GM18499 (cell line): ENCODE data around the gene ACTR5.

ENCODE experiments used
- ATAC-seq: cut with Tn5 transposase; IDR thresholded peaks from one replicate; pipeline ENCODE4 v1.9.1; 2021; ENCODE audit warnings: moderate number of reproducible peaks; ENCODE audit not compliant: insufficient read depth, unreplicated experiment

Gene ACTR5

GRCh38 chr20:38748097-38748860 lies at the start of gene ACTR5:
ACTR5 (plus strand) TSS chr20:38748460; CDS start chr20:38748479, 19 bp downstream.
- ATAC-seq, result no peak

DNA sequence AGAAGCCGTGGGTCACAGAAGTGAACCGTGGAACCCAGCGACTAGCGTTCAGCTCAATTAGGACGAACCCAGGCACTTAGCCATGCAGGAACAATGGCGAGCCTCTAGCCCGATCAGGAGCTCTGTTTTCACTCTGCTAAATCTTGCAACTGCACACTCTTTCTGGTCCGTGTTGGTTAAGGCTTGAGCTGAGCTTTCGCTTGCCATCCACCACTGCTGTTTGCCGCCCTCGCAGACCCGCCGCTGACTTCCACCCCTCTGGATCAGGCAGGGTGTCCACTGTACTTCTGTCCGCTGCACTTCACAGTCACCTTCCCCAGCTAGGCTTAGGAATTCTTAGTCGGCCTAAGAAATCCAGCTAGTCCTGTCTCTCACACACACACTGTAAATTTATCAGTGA lies 49.7 kb upstream of the ACTR5 start:
- ATAC-seq, result no peak

DNA sequence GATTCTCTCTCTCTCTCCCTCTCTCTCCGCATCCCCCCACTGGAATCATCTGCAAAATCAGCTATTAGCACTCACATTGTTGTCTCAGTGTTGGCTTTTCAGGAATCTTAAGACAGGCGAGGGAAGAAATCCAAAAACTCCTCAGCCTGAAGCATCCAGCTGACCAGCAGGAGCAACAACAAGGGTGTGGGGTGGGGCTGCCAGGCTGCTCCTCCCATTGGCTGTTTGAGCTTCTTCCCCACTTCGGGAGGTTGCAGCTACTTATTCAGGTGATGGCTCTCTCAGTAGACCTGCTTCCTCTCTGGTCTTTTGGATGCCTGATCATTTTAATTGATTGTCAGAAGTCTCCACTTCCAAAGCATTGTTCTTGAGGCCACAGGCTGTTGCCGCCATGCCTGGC lies 48.1 kb upstream of the ACTR5 start:
- ATAC-seq, result no peak

- no peak for ATAC-seq
These were observed 47.3 kb upstream of the ACTR5 start for GRCh38 chr20:38700926-38701325.

- no peak for ATAC-seq
These were observed 44.7 kb upstream of the ACTR5 start for GRCh38 chr20:38703526-38703925.

DNA sequence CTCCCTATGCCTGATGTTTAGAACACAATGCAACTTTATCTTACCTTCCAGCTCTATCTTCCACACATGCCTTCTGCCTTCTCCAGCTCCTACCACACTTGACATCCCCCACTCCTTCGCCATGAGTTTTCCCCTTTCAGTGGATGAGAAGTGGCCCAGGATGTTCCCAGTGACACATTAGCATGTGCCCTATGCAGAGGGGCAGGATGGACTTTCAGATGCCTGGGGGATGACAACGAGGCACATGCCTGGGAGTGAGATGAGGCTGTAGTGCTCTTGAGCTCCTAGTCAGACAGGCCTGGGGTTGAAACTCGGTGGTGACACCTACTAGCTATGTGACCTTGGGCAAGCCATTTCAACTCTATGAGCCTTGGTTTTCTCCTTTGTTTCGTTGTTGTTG lies 44.1 kb upstream of the ACTR5 start:
- no peak for ATAC-seq

DNA sequence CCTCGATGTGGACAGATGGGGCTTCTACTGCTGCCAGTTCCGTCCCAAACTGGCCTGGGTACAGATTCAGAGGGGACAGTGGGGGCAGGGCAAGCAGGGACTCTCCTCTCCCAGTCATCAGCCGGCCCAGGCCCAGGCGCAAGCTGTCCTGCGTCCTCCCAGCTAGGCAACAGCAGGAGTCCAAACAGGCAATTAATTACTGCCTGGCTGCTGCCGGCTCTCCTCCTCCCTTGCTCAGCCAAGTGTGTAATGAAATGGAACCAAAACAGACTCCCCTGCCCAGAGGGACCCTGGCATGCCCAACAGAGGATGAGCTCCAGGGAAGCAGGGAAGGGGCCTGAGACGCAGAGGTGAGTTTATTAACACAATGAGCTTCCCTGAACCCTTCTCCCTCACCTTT lies 41.8 kb upstream of the ACTR5 start:
- ATAC-seq, result no peak

DNA sequence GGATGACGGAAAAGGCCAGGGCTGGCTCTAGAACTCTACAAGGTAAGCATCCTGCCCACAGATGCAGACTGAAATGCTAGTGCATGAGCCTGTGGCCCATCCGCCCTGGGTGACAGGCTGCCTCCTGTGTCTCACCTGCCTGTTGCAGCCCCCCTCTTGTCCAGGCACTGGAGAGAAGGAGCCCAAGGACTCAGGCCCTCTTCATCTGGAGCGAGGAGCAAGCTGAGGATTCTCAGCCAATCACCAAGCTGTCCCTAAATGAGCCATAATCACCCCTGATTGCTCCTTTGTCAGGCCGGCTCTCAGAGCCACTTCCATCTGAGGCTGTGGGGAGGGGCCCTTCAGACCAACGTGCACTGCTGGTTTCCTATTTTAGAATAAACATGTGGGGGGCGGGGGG lies 34.0 kb upstream of the ACTR5 start:
- ATAC-seq, result no peak

- ATAC-seq, result no peak
These were observed 32.6 kb upstream of the ACTR5 start for GRCh38 chr20:38715646-38716045.

DNA sequence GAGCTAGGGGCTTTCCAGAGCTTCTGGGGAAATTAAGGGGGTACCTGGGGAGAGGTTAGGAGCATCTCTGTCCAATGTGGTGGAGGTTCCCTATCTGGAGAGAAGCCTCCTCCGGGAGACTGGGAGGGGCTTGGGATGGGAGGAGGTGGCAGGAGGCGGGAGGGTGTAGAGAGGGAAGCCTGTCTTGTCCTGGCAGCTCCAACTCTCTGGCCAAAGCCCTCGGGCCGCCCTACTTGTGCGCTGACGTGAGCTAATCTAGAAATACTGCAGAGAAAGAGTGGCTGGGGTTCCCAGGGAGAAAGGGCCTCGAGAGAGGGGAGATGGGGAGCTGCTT lies 25.6 kb upstream of the ACTR5 start:
- no peak for ATAC-seq

DNA sequence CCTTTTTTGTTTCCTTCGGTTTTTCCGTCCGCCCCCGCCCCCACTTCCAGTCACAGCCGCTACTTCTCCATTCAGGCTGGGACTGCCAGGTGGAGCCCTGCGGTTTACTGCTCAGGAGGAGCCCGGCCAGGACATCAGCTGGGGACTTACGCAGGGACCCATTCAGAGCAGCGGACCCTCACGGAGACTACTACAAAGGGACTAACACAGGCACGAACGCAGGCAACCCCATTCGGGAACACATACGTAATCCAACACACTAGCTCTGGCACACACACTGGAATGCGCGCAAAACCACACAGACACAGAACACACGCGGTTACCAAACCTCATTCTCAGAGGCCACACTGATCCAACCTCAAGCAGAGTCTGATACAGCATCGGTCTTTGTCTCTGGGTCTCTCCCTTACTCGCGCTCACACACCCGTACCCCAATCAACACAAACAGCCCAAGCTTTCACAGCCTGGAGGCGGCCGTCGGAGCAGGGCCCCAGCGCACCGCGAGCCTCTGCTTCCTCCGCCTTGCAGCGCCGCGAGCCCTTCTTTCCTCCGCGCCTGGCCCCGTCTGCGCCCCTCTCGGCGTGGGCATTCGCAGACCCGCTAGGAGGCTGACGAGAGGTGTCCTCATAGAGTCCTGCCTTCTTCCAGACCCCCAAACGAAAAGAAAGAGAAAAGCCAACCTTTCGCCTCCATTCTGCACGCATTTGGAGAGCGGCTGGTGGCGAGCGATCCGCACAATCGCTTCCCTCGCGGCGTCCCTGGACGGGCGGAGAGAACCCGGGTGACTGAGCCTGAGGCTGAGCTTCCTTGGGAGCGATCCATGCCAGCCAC lies 25.0 kb upstream of the ACTR5 start:
- ATAC-seq, result no peak

- no peak for ATAC-seq
These were observed 24.2 kb upstream of the ACTR5 start, which contains the start of gene SLC32A1 for GRCh38 chr20:38723848-38724625. SLC32A1 (plus strand) TSS chr20:38724486; CDS start chr20:38724725, 239 bp downstream.

DNA sequence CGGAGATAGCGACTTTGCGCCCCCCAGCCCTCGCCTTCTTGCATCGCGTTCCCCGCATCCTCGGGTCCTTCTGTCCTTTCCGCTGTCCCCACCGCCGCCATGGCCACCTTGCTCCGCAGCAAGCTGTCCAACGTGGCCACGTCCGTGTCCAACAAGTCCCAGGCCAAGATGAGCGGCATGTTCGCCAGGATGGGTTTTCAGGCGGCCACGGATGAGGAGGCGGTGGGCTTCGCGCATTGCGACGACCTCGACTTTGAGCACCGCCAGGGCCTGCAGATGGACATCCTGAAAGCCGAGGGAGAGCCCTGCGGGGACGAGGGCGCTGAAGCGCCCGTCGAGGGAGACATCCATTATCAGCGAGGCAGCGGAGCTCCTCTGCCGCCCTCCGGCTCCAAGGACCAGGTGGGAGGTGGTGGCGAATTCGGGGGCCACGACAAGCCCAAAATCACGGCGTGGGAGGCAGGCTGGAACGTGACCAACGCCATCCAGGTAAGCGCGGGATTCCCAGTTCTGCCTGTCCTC lies 23.6 kb upstream of the ACTR5 start:
- ATAC-seq, result no peak

- ATAC-seq, result no peak
These were observed 22.9 kb upstream of the ACTR5 start for GRCh38 chr20:38725148-38725901.

- no peak for ATAC-seq
These were observed 22.1 kb upstream of the ACTR5 start for GRCh38 chr20:38725931-38726803.

DNA sequence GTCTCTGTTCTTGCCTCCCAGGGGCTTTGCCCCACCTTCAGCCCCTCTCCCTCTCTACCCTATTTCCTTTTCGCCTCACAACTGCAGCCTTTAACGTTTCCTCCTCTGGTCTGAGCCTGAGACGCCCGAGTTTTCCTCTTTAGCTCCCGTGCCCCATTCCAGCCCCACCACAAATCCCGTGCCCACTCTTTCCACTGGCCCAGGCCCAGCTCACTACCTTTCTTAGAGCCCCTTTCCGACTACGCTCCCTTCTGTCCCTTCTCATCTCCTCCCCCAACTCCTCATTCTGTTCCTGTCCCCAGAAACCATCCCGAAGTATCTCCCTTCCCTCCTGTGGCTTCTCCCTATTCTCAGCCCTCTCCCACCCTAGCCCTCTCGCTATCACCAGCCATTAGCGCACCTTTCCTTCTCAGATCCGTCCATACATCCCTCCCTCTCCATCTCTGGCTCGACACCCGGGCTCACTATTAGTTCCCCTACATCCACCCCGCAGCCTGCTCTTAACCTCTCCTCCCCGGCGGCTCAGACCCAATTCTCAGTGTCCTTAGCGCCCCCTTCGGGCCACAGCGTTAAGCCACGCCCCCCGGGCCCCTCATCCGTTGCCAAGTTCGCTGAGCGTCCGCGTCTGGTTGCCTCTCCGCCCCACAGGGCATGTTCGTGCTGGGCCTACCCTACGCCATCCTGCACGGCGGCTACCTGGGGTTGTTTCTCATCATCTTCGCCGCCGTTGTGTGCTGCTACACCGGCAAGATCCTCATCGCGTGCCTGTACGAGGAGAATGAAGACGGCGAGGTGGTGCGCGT lies 21.3 kb upstream of the ACTR5 start:
- no peak for ATAC-seq

- ATAC-seq, result no peak
These were observed 20.6 kb upstream of the ACTR5 start for GRCh38 chr20:38727607-38728190.
